Measurements from ENCODE around the gene CAMK2B.

DNA sequence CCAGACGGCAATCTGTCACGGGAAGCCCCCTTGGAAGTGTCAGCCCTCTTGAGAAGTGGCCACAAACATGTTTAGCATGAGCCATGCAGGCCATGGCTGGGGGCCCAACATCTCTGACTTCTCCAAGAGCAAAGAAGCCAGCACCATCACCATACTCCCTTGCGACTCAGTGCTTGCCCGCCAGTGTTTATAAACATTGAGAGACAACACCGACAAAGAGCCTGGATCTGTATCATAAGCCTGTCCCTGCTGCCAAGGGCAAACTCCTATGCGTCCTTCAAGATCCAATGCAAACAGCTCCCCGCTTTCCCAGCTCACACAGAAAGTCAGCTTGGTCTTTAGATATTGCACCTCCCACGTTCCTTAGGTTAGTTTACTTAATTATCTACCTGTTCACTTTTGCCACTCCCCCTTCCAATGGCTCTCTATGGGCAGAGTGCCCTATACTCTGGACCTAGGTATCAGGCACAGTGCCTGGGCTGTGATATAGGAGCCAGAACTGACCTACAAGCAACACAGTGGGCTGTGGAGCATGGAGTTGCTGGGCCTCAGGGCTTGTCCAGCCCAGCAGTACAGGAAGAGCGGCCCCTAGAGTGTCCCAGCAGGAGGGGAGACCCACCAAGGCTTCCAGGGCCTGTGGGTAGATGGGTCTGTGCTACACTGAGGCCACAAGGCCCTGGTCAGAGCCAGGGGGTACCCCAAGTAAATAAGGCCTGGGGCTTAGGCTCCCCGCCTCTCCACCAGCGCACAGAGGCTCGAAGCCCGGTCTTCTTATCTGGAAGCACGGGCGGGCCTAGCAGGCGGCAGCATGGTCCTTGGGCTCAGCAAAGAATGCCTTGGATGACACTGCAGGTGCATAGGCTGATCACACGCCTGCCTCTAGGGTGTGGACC, 37.7 kb downstream of the CAMK2B start:
- TF ChIP-seq TAF1 (IDR thresholded peaks at IDR 0.05; ENCODE audit: low read depth, low read length) (no peak), POLR2A (IDR thresholded peaks at IDR 0.05; ENCODE audit: low read depth, low read length) (no peak), SPI1 (IDR thresholded peaks at IDR 0.05; ENCODE audit: low read depth, low read length) (no peak), POLR2AphosphoS5 (IDR thresholded peaks at IDR 0.05; ENCODE audit: low read depth, low read length) (no peak)
